A204.1 (cell line): ENCODE results near the gene SAC3D1.

Experiments
- FAIRE-seq: peaks from 2 replicates; lab custom pipeline; 2012; peaks lifted over from hg19 to GRCh38; lab: Jason Lieb, UNC

The SAC3D1 gene

GRCh38 chr11:65026810-65027209 lies 14.2 kb upstream of the SAC3D1 start:
- FAIRE-seq: no peak

GRCh38 chr11:65027213-65028067 lies 13.6 kb upstream of the SAC3D1 start, which contains the start of gene SNX15:
Gene SNX15 (plus strand): TSS chr11:65027439. CDS start chr11:65027538, 99 bp downstream.
- no peak for FAIRE-seq

- FAIRE-seq: no peak
Observed at GRCh38 chr11:65032216-65032615, 8.8 kb upstream of the SAC3D1 start.

DNA sequence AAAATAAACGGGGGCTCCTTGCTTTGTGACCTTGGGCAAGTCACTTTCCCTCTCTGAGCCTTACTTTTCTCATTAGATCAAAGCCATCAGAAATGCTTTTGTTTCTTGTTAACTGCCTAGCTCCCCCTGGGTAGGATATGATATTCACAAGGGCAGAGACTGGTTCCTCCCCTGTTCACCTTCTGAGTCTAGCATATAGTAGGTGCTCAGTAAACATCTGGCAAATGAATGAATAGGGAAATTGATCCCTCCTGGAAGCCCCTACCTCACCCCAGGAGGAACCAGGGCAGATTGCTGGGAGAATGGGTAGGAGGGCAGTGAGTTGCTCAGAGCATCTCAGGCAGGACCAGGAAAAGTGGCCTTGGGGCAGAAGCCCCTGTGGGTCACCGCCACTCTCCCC lies 6.6 kb upstream of the SAC3D1 start:
- FAIRE-seq: no peak

- FAIRE-seq: no peak
Observed at GRCh38 chr11:65035579-65035978, 5.4 kb upstream of the SAC3D1 start.

DNA sequence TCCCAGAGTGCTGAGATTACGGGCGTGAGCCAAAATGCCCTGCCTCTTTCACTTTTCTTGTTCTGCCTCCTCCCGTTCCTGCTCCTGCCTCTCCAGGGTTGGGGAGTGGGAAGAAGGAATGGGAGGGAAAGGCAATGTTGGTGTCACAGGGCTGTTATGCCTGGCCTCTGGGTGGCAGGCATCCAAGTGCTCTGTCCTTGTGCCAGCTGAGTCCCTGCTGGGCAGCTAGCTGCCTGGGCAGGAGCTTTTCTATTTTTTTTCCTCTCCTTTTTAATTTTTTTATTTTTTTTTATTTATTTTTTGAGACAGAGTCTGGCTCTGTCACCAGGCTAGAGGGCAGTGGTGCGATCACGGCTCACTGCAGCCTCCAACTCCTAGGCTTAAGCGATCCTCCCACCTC lies 4.1 kb upstream of the SAC3D1 start:
- no peak for FAIRE-seq

DNA sequence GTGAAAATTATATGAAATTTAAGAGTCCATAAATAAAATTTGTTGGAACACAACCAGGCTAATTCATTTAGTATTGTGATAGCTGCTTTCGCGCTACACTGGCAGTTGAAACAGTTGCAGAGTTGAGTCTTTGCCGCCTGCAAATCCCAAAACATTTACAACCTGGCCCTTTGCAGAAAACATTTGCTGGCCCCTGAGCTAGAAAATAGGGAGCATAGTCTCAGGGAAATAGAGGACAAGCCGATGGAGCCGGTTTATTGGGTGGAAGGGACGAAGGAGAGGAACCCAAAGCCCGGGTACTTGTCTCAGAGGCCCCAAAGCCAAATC lies 527 bp upstream of the SAC3D1 start:
- no peak for FAIRE-seq

DNA sequence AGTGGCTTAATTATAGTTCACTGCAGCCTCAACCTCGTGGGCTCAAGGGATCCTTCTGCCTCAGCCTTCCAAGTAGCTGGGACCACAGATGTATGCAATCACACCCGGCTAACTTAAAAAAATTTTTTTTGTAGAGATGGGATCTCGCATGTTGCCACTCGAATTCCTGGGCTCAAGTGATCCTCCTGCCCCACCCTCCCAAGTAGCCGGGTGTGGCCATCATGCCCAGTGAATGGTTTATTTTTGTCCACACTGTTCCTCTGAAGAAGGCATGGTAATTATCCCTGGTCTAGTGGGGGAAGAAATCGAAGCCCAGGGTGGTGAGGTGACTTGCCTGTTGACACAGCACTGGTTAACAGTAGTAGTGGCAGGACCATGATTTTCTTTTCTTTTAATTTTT lies 1.9 kb downstream of the SAC3D1 start:
- no peak for FAIRE-seq

DNA sequence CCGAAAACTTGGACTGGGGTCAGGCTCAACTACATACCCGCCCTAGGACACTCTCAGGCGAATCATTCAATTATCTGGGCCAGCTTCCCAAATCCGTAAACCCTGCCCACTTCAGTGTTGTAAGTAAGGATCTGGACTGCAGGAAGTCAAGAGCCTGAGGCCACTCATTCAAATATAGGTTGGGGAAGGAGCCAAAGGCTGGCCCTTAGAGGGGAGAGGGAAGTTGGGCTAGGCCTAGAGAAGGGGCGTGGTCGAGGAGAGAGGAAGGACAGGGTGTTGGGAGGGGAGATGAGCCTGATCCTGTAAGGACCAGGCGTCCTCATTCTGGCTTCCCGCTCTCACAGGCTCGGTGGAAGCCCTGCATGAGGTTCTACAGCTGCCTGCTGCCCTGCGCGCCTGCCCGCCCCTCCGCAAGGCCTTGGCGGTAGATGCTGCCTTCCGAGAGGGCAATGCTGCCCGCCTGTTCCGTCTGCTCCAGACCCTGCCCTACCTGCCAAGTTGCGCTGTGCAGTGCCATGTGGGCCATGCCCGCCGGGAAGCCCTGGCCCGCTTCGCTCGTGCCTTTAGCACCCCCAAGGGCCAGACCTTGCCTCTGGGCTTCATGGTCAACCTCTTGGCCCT lies 3.0 kb downstream of the SAC3D1 start:
- no peak for FAIRE-seq

DNA sequence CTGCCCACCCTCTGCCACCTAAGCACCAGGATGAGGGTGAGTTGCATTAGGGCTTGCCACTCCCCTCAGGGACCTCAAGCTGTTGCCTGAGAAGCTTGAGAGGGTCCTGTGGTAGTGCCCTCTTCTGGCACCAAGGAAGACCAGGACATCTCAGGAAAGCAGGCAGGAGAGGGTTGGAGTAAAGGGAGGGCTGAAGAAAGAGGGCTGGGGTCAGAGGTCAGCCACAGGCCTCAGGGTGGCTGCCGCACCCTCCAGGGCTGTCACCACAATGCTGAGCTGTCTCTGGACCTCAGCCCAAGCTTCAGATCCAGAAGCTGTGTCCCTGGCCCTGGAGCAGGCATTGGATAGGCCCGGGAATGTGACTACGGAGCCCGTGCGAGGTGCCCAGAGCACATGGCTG lies 4.1 kb downstream of the SAC3D1 start:
- FAIRE-seq: no peak

- FAIRE-seq: no peak
Observed at GRCh38 chr11:65045728-65046127, 4.7 kb downstream of the SAC3D1 start.

DNA sequence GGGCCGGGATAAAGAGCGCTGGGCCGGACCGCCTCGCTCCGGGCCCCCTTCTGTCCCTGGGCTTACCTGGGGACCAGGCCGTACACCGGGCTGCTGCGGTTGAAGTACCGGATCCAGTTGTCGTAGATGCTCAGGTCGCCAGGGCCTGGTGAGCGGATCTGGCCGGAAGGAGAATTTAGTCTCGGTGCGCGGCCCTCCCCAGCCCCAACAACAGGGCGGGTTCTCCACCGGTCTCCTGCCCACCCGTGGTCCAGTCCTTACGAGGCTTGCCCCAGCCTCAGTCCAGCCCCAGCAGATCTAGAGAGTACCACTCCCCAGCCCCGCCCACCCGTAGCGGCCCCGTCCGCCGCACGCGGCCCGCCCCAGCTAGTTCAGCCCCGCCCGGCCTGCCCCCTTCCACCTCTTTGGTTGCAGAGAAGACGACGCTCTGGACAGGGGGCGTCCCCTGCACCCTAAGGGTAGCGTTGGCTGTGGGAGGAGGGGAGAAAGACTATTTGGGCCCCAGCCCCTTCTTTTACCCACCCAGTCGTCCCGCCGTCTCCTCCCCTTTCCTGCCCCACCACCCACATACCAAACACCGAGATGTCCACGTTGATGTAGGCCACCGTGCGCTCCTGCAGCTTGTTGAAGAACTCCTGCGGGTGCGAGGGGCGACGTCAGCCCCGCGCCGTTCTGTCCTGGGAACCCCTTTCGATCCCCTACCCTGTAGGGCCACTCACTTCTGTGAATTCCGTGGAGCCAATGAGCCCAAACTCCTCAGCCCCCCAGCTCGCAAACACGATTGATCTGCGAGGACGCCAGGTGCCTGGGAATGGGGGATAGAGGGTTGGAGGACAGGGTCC lies 6.8 kb downstream of the SAC3D1 start:
- no peak for FAIRE-seq

- no peak for FAIRE-seq
Observed at GRCh38 chr11:65051398-65051858, 10.4 kb downstream of the SAC3D1 start.

- FAIRE-seq: no peak
Observed at GRCh38 chr11:65053827-65054508, 13.0 kb downstream of the SAC3D1 start.

- FAIRE-seq: no peak
Observed at GRCh38 chr11:65055538-65055937, 14.5 kb downstream of the SAC3D1 start.

DNA sequence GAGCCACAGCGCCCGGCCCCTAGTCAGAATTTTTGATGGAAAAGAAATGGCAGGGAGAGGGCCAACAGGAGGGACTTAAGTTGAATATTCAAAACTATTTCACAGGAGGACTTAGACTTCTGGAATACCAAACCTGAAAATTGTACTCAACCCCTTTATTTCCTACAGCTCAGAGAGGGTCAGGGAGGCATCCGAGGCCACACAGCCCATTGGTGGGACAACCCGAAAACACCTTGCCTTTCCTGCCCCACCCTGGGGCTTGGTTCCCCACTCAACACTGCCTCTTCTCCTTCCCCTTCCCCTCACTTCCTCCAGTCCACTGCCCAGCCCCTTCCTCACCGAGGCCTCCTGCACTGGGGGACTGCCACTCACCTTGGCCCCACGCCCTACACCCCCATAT lies 16.0 kb downstream of the SAC3D1 start:
- no peak for FAIRE-seq

GRCh38 chr11:65057526-65057925 lies 16.5 kb downstream of the SAC3D1 start:
- FAIRE-seq: no peak

DNA sequence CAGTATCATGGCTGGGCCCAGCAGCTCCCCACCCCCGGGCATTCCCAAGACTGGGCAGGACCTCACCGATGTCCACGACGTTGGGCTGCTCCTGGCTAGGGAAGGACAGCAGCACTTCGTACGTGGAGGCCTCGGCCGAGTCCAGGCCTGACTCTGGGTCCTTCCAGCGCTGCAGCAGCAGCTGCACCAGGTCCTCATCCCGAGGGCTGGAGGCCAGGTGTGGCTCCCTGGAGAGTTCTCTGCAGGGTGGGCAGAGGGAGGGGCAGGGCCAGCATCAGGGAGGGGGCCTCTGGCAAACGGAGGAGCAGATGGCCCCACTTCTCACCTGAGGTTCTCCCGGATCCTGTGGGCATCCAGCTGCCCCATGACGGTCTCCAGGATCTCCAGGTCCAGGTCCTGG lies 17.0 kb downstream of the SAC3D1 start:
- no peak for FAIRE-seq

DNA sequence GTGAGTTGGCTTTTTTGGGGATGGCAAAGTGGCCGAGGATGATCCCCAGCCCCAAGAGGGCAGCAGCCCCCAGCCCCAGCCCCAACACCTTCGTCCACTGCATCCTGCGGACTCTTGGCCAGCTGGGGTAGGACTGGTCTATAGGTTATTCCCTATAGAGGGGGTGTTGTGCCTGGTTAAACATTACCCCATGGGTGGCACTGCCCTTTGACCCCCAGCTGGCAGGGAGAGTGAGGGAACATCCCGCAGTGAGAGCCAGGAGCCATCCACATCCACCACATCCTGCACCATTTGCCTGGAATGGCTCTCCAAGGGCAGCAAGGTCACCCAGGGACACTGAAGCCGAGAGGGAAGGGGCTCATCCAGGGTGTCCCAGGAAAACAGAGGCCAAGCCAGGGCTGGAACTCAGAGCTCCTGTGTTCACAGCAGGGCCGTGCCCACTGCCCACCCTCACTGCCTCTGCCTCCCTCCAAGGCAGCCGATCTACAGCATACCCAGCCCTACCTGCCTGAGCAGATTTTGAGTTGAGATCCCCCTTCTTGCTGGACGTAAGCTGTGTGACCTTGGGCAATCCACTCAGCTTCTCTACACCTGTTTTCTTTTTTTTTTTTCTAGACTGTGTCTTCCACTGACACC lies 17.5 kb downstream of the SAC3D1 start, which contains the start of gene NAALADL1:
NAALADL1 (minus strand) TSS at position 135 of the 636 bp plus-strand sequence; CDS start at position 103, 32 bp downstream.
- no peak for FAIRE-seq

DNA sequence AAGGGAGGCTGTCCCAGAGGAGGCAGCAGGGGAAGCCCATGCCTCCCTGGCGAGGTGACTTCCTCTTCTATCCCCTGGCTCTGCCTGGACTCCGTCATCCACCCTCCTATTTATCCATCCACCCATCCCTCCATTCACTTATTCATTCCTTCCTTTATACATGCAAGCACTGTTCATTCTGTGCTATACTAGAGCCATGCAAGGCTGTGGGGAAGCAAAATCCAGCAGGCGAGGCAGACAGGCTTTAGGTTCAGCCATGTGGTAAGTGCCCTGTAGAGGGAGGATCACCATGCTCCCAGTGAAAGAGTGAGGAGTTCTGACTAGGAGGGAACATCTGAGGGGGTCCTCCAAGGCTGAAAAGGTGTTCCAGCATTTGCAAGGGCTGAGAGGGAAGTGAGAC lies 18.5 kb downstream of the SAC3D1 start:
- no peak for FAIRE-seq

DNA sequence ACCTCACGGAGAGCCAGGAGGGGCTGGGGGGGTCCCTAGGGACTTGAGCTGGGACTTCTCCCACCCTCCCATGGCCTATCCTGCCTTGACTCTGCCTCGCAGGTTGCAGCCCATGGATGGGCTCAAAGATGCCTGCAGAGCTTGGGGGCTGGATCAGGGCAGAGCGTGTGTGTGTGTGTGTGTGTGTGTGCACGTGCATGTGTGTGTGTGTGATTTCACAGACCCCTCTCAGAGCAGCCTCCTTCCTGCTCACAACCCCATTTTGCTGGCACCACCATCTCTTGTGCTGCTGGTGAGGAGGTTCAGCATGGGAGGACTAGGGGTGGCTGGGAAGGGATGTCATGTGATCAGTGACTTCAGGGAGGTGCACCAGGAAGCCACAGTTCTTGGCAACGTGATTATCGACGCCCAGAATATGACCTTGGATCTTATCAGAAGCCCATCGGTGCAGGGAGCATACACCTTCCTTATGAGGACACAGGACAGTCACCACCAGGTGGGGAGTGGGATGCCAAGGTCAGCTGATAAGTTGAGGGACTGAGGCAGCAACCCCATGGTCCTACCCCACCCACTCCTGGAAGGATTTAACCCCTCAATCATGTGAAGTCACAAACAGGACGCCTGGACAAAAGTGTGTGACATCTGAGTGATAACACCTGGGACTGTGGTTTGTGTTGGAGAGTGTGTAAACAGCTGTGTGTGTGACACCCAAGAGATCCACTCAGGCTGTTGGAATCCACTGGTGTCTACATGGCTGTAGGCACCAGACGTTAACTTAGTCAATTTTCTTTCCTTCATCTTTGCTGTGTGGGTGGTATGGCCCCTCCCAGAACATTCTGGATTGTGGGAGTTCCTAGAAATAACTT lies 19.2 kb downstream of the SAC3D1 start:
- FAIRE-seq: no peak
